SIG-M5 (cell line): ENCODE measurements around the gene FAM135A.
"Not testable (repeated sequence)": the region's sequence is repeated elsewhere in the genome, so short reads cannot be mapped to it uniquely, and the experiment has no call there.

Experiments used
- DNase-seq: peaks from one replicate; lab custom pipeline; 2025; lab: John Stamatoyannopoulos, UW

FAM135A gene

GRCh38 chr6:70396796-70397729 is 16.2 kb upstream of the FAM135A start:
- no peak for DNase-seq

DNA sequence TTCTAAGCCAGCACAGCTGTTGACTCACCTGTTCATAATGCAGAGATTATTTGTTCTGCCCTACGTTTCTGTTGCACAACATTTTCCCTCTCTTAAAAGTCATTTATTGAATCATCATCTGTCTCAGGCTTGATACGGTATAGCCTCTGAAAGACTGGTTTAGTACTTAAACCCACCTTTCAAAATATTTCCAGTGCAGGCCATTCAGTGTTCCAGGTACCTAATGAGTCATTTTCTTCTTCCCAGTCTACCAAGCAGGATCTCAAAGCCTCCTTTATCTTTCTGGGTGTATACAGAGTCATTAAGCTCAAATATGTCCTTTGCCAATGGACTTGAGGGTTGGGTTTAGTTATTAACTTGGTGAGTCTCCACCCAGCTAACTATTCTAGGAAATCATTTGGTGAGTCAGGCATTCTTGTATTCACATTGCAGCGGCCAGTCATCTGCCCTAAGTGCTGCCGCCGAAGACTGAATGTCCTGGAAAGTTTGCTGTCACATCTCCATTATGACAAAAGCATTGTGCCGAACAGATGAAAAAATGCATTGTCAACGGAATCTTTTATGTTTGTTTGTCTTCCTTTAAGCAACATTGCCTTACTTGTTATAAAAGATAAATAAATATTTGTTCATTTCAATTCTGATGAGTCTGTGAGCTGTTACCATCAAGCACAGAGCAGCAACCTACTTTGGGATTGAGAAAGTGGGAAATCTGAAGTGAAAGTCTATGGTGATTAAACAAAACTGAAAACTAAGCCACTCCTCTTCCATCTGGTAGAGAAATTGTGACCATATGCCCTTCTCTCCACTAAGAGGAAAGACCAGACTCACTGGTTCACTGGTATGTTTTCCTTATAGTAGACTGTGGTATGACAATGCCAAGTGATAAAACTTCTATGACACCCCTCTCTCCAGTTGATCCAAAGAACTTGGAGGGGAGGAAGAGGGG is 14.3 kb upstream of the FAM135A start:
- no peak for DNase-seq

- DNase-seq = no peak
Observed at GRCh38 chr6:70404658-70405057, 8.7 kb upstream of the FAM135A start.

DNA sequence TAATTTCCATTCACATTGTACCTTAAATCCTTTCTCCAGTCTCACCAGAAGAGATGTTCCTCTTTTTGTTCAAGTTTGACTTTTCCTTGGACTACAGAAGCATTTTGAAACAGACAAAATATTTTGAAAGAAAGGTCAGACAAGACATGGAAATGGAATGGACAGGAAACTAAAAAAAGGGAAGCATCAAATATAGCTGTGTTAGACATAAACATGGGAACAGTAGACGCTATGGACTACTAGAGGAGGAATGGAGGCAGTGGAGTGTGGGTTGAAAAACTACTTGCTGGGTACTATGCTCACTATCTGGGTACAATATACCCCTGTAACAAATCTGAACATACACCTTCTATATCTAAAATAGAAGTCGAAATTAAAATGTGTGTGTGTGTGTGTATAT is 4.1 kb upstream of the FAM135A start:
- no peak for DNase-seq

- DNase-seq = no peak
Observed at GRCh38 chr6:70411542-70412251, 1.6 kb upstream of the FAM135A start.

DNA sequence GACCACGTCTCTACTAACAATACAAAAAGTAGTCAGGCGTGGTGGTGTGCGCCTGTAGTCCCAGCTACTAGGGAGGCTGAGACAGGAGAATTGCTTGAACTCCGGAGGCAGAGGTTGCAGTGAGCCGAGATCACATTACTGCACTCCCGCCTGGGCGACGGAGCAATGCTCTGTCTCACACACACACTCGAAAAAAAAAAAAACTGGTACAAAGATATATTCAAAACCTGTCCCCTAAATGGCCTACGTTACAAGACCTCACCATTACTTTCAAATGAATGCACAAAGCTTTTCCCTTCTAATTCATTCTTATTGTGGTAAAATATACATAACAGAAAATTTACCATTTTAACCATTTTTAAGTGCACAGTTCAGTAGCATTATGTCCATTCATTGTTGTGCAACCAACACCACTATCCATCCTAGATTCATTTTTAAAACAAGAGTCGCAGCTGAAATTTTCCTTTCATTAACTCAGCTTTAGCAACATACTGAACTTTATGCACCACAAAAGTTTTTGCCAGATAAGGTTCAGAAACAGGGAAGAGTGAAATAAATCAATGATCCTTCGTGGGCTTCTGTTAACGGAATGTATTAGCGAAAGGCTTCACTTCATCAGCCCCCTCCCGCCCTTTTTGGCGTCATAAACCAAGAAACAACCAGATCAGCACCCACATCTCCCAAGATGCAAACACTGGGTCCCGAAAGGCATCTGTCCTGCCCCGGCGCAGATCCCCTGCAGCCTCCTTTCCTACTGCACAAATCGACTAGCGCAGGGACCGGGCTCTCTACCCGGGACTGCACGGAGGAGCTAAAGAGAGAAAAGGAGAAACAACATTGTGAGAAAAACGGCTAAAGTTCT is 825 bp upstream of the FAM135A start:
- no peak for DNase-seq

DNA sequence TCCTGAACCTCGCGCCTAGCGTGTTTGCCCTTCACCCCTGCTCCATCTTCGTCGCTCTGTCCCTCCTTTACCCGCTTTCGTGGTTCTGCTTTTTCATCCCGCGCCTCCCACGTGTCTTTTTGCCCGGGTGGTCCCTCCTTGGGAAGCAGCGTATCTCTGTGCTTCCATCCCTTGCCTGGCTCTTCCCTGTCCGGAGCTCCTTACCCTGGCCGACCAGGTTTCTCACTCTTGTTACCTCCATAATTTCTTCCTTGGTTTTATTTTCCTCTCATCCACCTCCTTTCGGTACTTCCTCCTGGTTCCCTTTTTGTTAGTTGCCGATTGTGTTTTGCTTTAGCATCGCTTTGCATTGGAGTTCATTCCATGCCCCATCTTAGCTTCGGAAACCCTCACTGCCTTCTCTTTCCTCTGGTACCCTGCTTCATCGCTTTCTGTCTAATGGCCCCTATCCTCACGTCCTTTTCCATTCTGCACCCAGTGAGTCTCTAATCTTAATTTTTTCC is 735 bp downstream of the FAM135A start:
- DNase-seq = no peak

DNA sequence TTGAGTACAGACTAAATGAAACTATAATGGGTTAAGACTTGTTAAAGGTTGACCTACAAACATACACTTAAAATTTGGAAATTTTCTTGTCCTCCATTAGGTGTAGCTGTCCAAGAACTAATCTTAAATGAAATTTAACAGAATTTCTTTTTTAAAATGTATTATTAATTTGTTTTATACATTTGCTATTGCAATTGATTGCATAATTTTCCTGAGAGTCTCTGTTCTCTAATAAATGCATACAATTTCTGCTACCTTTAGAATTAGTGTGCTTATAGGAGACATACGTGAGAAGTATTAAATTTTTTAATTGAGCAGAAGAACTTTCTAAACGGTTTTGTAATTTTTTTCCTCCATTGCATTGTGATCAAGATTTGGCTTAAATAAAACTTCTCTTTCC is 1.5 kb downstream of the FAM135A start:
- no peak for DNase-seq

DNA sequence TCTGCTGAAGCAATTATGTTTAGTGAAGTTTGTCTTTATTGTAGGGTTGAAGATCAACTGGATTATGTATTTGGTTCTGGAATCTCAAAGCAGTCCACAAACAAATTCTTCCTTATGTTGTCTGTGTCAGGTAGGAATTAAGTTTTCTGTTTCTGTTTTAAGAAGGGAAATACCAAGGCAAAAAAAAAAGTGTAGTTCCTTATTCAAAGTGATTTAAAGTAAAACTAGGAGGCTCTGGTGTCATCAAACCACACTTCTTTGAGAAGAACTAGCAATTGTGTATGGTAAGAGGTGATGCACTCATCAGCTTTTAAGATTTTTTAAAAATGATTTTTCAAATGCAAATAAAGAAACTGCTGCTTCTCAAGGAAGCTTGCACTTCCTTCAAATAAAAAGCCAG is 1.9 kb downstream of the FAM135A start:
- DNase-seq = no peak

- DNase-seq = no peak
Observed at GRCh38 chr6:70415660-70416059, 2.4 kb downstream of the FAM135A start.

DNA sequence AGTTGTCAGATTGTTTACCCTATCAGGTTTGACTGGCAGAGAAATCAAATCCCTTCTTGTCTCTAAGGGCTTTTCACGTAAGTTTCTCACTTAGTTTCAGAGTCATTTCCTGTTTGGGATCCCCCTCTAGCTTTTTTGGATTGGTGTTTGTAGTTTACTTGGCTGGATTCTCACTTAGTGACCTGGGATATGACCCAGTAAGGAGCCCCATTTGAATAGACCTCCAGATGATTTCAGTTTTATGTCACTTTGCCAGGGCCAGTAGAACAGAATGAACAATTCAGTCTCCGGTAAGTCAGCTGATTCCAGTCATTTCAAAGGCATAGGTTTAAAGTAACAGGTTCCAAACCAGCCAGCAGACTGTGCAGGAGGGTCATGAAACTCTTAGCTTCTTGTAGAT is 8.2 kb downstream of the FAM135A start:
- DNase-seq = no peak

GRCh38 chr6:70423189-70424134 is 10.2 kb downstream of the FAM135A start:
- DNase-seq = no peak

DNA sequence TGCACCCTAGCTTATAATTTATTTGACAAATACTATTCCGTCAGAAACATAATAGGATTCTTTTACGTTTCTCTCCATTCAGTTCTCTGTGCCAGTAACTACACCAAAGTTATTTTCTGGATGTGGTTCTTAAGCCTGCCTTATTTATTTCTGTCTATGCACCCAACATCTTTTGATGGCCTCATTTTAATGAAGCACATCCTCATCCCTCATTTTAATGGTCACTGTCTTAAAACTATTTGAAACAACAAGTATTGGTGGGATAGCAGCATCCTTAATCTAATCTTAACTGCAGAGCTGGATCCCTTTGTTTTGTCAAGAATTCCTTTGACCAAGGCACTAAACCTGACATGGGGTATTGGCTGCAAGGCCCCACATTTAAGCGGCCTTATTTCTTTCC is 11.0 kb downstream of the FAM135A start:
- DNase-seq = no peak

DNA sequence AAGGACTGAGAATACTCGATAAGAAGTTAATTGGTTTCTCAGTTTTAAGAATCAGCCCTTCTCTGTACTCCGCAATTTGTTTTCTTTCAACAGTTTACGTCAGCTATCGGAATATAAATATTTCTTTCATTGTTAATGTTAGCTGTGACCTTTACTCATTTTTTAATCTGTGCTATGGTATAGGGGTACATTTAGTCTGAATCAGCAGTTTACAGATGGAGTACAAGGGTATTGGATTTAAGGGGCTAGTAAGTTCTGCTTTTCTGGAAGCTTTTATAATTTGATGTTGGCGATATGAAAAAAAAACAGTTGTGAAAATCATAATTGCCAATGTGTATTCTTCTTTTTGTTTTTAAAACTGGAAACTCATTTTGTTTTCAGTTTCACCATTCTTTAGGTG is 23.0 kb downstream of the FAM135A start:
- no peak for DNase-seq

GRCh38 chr6:70445001-70445400 is 31.7 kb downstream of the FAM135A start:
- no peak for DNase-seq

- DNase-seq = not testable (repeated sequence)
Observed at GRCh38 chr6:70447343-70448070, 34.2 kb downstream of the FAM135A start.

DNA sequence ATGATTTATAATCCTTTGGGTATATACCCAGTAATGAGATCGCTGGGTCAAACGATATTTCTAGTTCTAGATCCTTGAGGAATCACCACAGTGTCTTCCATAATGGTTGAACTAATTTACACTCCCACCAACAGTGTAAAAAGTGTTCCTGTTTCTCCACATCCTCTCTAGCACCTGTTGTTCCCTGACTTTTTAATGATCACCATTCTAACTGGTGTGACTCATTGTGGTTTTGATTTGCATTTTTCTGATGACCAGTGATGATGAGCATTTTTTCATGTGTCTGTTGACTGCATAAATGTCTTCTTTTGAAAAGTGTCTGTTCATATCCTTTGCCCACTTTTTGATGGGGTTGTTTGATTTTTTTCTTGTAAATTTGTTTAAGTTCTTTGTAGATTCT is 40.6 kb downstream of the FAM135A start:
- DNase-seq = not testable (repeated sequence)

GRCh38 chr6:70456735-70457134 is 43.4 kb downstream of the FAM135A start:
- no peak for DNase-seq

GRCh38 chr6:70459235-70459634 is 45.9 kb downstream of the FAM135A start:
- no peak for DNase-seq
